GM12878 (cell line): ENCODE results near the gene BTG4. TPM values are rescaled to one million over a fixed set of nuclear protein-coding genes. Genes with fewer than 3 reads are reported as not detected.

ENCODE experiments used
- ATAC-seq: fragments of 200-7000 bp; cut with Tn5 transposase; 3 replicates; pipeline ENCODE4 v1.9.1; 2020; ENCODE audit warnings: mild to moderate bottlenecking, moderate library complexity
- BruUV-seq: library from RNA; stranded (reverse); fragments of 400-500 nt; replicated peaks from 2 replicates; lab custom pipeline; 2021; lab: Mats Ljungman, UMichigan
- CTCF ChIA-PET: fragments of 300-600 bp; sonication (Branson Sonifier 250); formaldehyde crosslinking; extraction: SDS; loops from one replicate; lab custom pipeline; 2021; ENCODE audit warnings: inconsistent platforms; lab: Yijun Ruan, JAX
- POLR2A ChIA-PET: fragments of 350-600 bp; formaldehyde crosslinking; extraction: SDS; loops from one replicate; lab custom pipeline; 2021; ENCODE audit warnings: inconsistent platforms; lab: Charles Lee
- RAD21 ChIA-PET: fragments of 300-600 bp; sonication (Branson Sonifier 250); formaldehyde crosslinking; loops from one replicate; lab custom pipeline; 2023; ENCODE audit warnings: antibody characterized with exemption; ENCODE audit not compliant: unreplicated experiment; lab: Charles Lee
- SMC1A ChIA-PET: fragments of 300-600 bp; sonication (Branson Sonifier 250); formaldehyde crosslinking; loops from one replicate; lab custom pipeline; 2023; ENCODE audit not compliant: unreplicated experiment, uncharacterized antibody; lab: Charles Lee
- DNase-seq: peaks from one replicate; pipeline ENCODE4 v3.0.0-alpha.2; 2011; ENCODE audit warnings: low read depth, low spot score
- FAIRE-seq: peaks from 3 replicates; lab custom pipeline; 2011; peaks lifted over from hg19 to GRCh38; lab: Jason Lieb, UNC
- H2AFZ ChIP-seq: 2 replicates; pipeline ENCODE4 v1.6.0; 2011; ENCODE audit warnings: low read depth, low read length, control low read depth; ENCODE audit not compliant: control insufficient read depth
- H3K27ac ChIP-seq: 2 replicates; pipeline ENCODE4 v1.5.1; 2011; ENCODE audit warnings: control low read depth; ENCODE audit not compliant: control insufficient read depth, insufficient read depth
- H3K27me3 ChIP-seq, 2 experiments: replicated peaks in 1 of 2; 2 replicates each; pipeline versions ENCODE4 v1.6.0 to v1.6.1; 2011; ENCODE audit warnings: low read length in 1 of 2; ENCODE audit not compliant: control insufficient read depth in 2 of 2, insufficient read depth in 2 of 2
- H3K36me3 ChIP-seq, 2 experiments: 2 replicates each; pipeline ENCODE4 v1.5.1; 2011; ENCODE audit warnings: low read length in 1 of 2; ENCODE audit not compliant: control insufficient read depth in 2 of 2, insufficient read depth in 2 of 2
- H3K4me1 ChIP-seq: 2 replicates; pipeline ENCODE4 v1.6.1; 2011; ENCODE audit warnings: mild to moderate bottlenecking, low read length, moderate library complexity, mixed read lengths; ENCODE audit not compliant: control insufficient read depth, insufficient read depth
- H3K4me2 ChIP-seq: 2 replicates; pipeline ENCODE4 v1.6.0; 2011; ENCODE audit warnings: control low read depth; ENCODE audit not compliant: control insufficient read depth, insufficient read depth
- H3K4me3 ChIP-seq: fragments of 200-600 bp; sonication (generic); 2 replicates; pipeline ENCODE4 v1.5.1; 2016
- H3K79me2 ChIP-seq: 2 replicates; pipeline ENCODE4 v1.6.0; 2011; ENCODE audit warnings: low read length; ENCODE audit not compliant: control insufficient read depth, insufficient read depth
- H3K9ac ChIP-seq: 2 replicates; pipeline ENCODE4 v1.8.0; 2011; ENCODE audit warnings: low read length, control low read depth, mixed read lengths; ENCODE audit not compliant: control insufficient read depth, insufficient read depth
- H3K9me3 ChIP-seq: replicated peaks from 3 replicates; pipeline ENCODE4 v1.5.1; 2011; ENCODE audit warnings: mild to moderate bottlenecking, low read length; ENCODE audit not compliant: control insufficient read depth, insufficient read depth
- H4K20me1 ChIP-seq: 2 replicates; pipeline ENCODE4 v1.6.0; 2011; ENCODE audit not compliant: control insufficient read depth, insufficient read depth
- BACH1 ChIP-seq: fragments of 450-650 bp; IDR thresholded peaks from 2 replicates; pipeline ENCODE4 v1.6.1; 2017; ENCODE audit warnings: mild to moderate bottlenecking, borderline replicate concordance
- CHD4 ChIP-seq: fragments of 200-600 bp; sonication (generic); IDR thresholded peaks from 2 replicates; pipeline ENCODE4 v1.6.1; 2016; ENCODE audit warnings: mild to moderate bottlenecking
- EED ChIP-seq: sonication (generic); IDR thresholded peaks from 2 replicates; pipeline ENCODE4 v1.6.1; 2016; ENCODE audit warnings: antibody characterized with exemption, low read depth
- GABPA ChIP-seq: IDR thresholded peaks from 2 replicates; pipeline ENCODE4 v1.6.1; 2014; ENCODE audit warnings: antibody characterized with exemption, low read depth, mild to moderate bottlenecking, inconsistent platforms
- HCFC1 ChIP-seq: fragments of 150-350 bp; IDR thresholded peaks from 2 replicates; pipeline ENCODE4 v1.6.1; 2014; ENCODE audit warnings: low read length
- JUNB ChIP-seq: IDR thresholded peaks from 2 replicates; pipeline ENCODE4 v1.6.1; 2016; ENCODE audit warnings: antibody characterized with exemption, mild to moderate bottlenecking
- NFYB ChIP-seq: IDR thresholded peaks from 2 replicates; pipeline ENCODE4 v1.6.1; 2011; ENCODE audit warnings: low read depth, mild to moderate bottlenecking, low read length, improper control_type of control experiment, moderate library complexity; ENCODE audit not compliant: insufficient read depth
- NR2F1 ChIP-seq: fragments of 450-650 bp; conservative IDR thresholded peaks from 2 replicates; pipeline ENCODE4 v1.6.1; 2017; ENCODE audit warnings: mild to moderate bottlenecking
- RAD51 ChIP-seq: fragments of 450-650 bp; IDR thresholded peaks from 2 replicates; pipeline ENCODE4 v1.6.1; 2016; ENCODE audit warnings: moderate library complexity, mild to moderate bottlenecking, inconsistent platforms
- RCOR1 ChIP-seq: conservative IDR thresholded peaks from 2 replicates; pipeline ENCODE4 v1.6.1; 2012; ENCODE audit warnings: low read depth, low read length, improper control_type of control experiment
- SREBF2 ChIP-seq: IDR thresholded peaks from 2 replicates; pipeline ENCODE4 v1.6.1; 2012; ENCODE audit warnings: mild to moderate bottlenecking, low read length
- STAT1 ChIP-seq: fragments of 450-650 bp; conservative IDR thresholded peaks from 2 replicates; pipeline ENCODE4 v1.6.1; 2014; ENCODE audit warnings: antibody characterized with exemption, mild to moderate bottlenecking
- YBX1 ChIP-seq: fragments of 450-650 bp; IDR thresholded peaks from 2 replicates; pipeline ENCODE4 v1.6.1; 2016; ENCODE audit warnings: antibody characterized with exemption
- YY1 ChIP-seq: IDR thresholded peaks from 2 replicates; pipeline ENCODE4 v1.6.1; 2011; ENCODE audit warnings: low read depth, mild to moderate bottlenecking, low read length
- ZNF207 ChIP-seq: fragments of 450-650 bp; IDR thresholded peaks from 2 replicates; pipeline ENCODE4 v1.6.1; 2014; ENCODE audit warnings: antibody characterized with exemption, mild to moderate bottlenecking, borderline replicate concordance
- WGBS: methylation state at CpG from one replicate; pipeline ENCODE4 v1.1.6; 2016; ENCODE audit warnings: low lambda C conversion rate; ENCODE audit not compliant: insufficient replicate concordance, insufficient coverage; ENCODE audit errors: missing lambda C conversion rate; 5-methylcytosine and 5-hydroxymethylcytosine counted together
- in situ Hi-C: fragments of 300-500 bp; cut with MboI; formaldehyde crosslinking; loops from 9 replicates; pipeline ENCODE4 v1.14.3; 2018; ENCODE audit warnings: mixed read lengths
- intact Hi-C: fragments of 100-400 bp; cut with micrococcal nuclease; formaldehyde crosslinking; loops from one replicate; pipeline ENCODE4 v1.14.2; 2022; ENCODE audit not compliant: unreplicated experiment
- polyA plus RNA-seq, 11 experiments: library from polyadenylated mRNA; depleted of rRNA in 4 of 11; unstranded in 6 of 11; stranded (reverse) in 5 of 11; fragments of >200 nt; fragmentation: Nextera tagmentation in 4 of 11; fragmentation: Illumina TruSeq in 1 of 11; extraction: Ambion mirVana in 4 of 11; extraction: Trizol in 1 of 11; gene quantifications; 1 replicate in 1 of 11; 2 replicates in 10 of 11; pipeline versions ENCODE4 v1.2.1 to v1.2.3, GENCODE V29; 2011 to 2016; ENCODE audit warnings: inconsistent platforms in 2 of 11, missing spikeins in 2 of 11, low read depth in 1 of 11
- total RNA-seq, 4 experiments: library from RNA; depleted of rRNA in 3 of 4; stranded (reverse); fragments of >200 nt in 3 of 4; fragmentation: Illumina TruSeq in 1 of 4; extraction: Trizol in 1 of 4; gene quantifications; 2 replicates each; pipeline versions ENCODE4 v1.2.1 to v1.2.3, GENCODE V29; 2013 to 2021
- TF ChIP-seq, protein P1 (sequence below): fragments of 150-350 bp; IDR thresholded peaks from 2 replicates; pipeline ENCODE4 v1.6.1; 2016; ENCODE audit warnings: low read depth, low read length
- TF ChIP-seq, protein P2 (sequence below): fragments of 450-650 bp; IDR thresholded peaks from 2 replicates; pipeline ENCODE4 v1.6.1; 2017; ENCODE audit warnings: borderline replicate concordance
- TF ChIP-seq, protein P3 (sequence below): fragments of 450-650 bp; formaldehyde crosslinking; IDR thresholded peaks from 2 replicates; pipeline ENCODE4 v1.4.0; 2022; ENCODE audit warnings: mild to moderate bottlenecking, moderate library complexity

BTG4 gene
- total and polyA plus RNA-seq, 10 of the 15 experiments (the other 5 are each of a cell fraction or from before 2014, with no cell fraction given) = 0.14 TPM; not detected in 9

DNA sequence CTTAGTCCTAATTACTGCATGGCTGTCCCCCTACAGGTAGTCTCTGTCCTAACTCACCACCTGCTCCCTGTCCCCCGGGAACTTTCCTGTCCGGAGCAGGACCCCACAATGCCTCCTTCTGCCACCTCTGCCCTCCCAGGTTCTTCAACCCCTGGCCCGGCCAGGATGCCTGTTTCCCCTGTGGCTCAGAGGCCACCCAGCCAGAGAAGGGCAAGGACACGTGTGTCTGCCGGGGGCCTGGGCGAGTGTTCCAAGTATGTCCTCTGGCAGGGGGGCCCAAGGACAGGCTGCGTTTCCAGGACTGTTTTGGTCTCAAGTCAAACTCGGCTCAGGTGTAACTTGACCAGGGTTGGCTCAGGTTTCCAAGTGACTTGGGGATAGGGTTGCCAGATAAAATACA, 63.8 kb downstream of the BTG4 start:
- Histone ChIP-seq H3K27ac (no peak overlapping the region), H3K36me3 (no peaks in the 10 kb centered on the region), H3K79me2 (no peaks in the 10 kb centered on the region), H2AFZ (no peak overlapping the region), H3K4me2 (no peak overlapping the region), H3K27me3 (no peaks in the 10 kb centered on the region; a peak in 1 of 4 replicates), H3K9ac (no peak overlapping the region), H3K4me3 (no peak overlapping the region), H4K20me1 (no peaks in the 10 kb centered on the region), H3K9me3 (no peaks in the 10 kb centered on the region; the same call in 2 of the 3 replicates), H3K4me1 (peaks cover 9% of the 10 kb centered on the region)
- 35% methylated on average over 8 of the region's 8 CpGs for WGBS
- DNase-seq (no peak), FAIRE-seq (no peak), ATAC-seq (no peak)
- BruUV-seq = no TSS peak
- intact Hi-C loops (loop anchor here (5.0 kb wide), 2 partner anchors 216 to 1001 kb away; no protein-coding TSS in a partner anchor), in situ Hi-C loops (loop anchor here (10.0 kb wide), 1 partner anchor 994 kb away; no protein-coding TSS in a partner anchor)
- ChIA-PET SMC1A (interaction anchor here (2.2 to 4.4 kb wide), 3 partner anchors 19 to 1013 kb away, joined by 5 to 50 read pairs (median 47); no protein-coding TSS in a partner anchor), POLR2A (no interaction called here), RAD21 (interaction anchor here (3.6 to 4.0 kb wide), 2 partner anchors 19 to 166 kb away, joined by 31 to 45 read pairs; no protein-coding TSS in a partner anchor), CTCF (interaction anchor here (2.2 to 4.4 kb wide), 4 partner anchors 11 to 165 kb away, joined by 8 to 64 read pairs (median 41); no protein-coding TSS in a partner anchor)
- TF ChIP-seq EED = no peak
- TF ChIP-seq, protein P1, sequence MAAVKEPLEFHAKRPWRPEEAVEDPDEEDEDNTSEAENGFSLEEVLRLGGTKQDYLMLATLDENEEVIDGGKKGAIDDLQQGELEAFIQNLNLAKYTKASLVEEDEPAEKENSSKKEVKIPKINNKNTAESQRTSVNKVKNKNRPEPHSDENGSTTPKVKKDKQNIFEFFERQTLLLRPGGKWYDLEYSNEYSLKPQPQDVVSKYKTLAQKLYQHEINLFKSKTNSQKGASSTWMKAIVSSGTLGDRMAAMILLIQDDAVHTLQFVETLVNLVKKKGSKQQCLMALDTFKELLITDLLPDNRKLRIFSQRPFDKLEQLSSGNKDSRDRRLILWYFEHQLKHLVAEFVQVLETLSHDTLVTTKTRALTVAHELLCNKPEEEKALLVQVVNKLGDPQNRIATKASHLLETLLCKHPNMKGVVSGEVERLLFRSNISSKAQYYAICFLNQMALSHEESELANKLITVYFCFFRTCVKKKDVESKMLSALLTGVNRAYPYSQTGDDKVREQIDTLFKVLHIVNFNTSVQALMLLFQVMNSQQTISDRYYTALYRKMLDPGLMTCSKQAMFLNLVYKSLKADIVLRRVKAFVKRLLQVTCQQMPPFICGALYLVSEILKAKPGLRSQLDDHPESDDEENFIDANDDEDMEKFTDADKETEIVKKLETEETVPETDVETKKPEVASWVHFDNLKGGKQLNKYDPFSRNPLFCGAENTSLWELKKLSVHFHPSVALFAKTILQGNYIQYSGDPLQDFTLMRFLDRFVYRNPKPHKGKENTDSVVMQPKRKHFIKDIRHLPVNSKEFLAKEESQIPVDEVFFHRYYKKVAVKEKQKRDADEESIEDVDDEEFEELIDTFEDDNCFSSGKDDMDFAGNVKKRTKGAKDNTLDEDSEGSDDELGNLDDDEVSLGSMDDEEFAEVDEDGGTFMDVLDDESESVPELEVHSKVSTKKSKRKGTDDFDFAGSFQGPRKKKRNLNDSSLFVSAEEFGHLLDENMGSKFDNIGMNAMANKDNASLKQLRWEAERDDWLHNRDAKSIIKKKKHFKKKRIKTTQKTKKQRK = no peak
- TF ChIP-seq NFYB = no peak
- TF ChIP-seq SREBF2 = no peak
- no peak for TF ChIP-seq YBX1
- no peak for TF ChIP-seq CHD4
- TF ChIP-seq HCFC1 = no peak
- TF ChIP-seq, protein P2, sequence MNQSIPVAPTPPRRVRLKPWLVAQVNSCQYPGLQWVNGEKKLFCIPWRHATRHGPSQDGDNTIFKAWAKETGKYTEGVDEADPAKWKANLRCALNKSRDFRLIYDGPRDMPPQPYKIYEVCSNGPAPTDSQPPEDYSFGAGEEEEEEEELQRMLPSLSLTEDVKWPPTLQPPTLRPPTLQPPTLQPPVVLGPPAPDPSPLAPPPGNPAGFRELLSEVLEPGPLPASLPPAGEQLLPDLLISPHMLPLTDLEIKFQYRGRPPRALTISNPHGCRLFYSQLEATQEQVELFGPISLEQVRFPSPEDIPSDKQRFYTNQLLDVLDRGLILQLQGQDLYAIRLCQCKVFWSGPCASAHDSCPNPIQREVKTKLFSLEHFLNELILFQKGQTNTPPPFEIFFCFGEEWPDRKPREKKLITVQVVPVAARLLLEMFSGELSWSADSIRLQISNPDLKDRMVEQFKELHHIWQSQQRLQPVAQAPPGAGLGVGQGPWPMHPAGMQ = no peak
- TF ChIP-seq GABPA = no peak
- TF ChIP-seq YY1 = no peak
- no peak for TF ChIP-seq JUNB
- no peak for TF ChIP-seq STAT1
- no peak for TF ChIP-seq RAD51
- no peak for TF ChIP-seq BACH1
- TF ChIP-seq, protein P3, sequence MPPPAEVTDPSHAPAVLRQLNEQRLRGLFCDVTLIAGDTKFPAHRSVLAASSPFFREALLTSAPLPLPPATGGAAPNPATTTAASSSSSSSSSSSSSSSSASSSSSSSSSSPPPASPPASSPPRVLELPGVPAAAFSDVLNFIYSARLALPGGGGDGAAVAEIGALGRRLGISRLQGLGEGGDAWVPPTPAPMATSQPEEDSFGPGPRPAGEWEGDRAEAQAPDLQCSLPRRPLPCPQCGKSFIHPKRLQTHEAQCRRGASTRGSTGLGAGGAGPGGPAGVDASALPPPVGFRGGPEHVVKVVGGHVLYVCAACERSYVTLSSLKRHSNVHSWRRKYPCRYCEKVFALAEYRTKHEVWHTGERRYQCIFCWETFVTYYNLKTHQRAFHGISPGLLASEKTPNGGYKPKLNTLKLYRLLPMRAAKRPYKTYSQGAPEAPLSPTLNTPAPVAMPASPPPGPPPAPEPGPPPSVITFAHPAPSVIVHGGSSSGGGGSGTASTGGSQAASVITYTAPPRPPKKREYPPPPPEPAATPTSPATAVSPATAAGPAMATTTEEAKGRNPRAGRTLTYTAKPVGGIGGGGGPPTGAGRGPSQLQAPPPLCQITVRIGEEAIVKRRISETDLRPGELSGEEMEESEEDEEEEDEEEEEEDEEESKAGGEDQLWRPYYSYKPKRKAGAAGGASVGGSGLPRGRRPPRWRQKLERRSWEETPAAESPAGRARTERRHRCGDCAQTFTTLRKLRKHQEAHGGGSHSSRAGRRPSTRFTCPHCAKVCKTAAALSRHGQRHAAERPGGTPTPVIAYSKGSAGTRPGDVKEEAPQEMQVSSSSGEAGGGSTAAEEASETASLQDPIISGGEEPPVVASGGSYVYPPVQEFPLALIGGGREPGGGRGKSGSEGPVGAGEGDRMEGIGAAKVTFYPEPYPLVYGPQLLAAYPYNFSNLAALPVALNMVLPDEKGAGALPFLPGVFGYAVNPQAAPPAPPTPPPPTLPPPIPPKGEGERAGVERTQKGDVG = no peak
- TF ChIP-seq ZNF207 = no peak
- no peak for TF ChIP-seq NR2F1
- no peak for TF ChIP-seq RCOR1
